Measurements from ENCODE around the gene SAMD10.
"Not testable (repeated sequence)": the region's sequence is repeated elsewhere in the genome, so short reads cannot be mapped to it uniquely, and the experiment has no call there.

Gene SAMD10

DNA sequence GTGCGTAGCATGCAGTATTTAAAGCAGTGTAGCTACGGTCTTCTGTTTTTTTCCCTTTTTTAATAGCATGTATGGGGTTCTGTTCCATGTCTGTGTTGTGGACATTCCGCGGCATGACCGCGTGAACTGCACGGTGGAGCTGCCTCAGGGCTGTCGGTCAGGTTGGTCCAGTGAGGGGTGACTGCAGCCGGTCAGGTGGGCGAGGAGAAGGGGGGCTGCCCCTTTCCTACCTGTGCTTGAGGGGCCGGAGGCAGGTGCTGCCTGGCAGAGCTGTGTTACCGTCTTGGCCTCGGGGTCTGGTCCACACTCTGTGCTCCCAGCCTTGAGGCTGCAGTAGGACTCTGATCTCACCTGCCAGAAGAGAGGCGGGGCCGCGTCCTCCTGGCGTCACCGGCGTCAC is 47.7 kb downstream of the SAMD10 start:
- in situ Hi-C loops (cut with MboI; ENCODE audit: low pct_unique_long_range_greater_than_20kb, low sequenced_read_pairs, unreplicated experiment) = no loop called here
- TF ChIP-seq, protein P1, sequence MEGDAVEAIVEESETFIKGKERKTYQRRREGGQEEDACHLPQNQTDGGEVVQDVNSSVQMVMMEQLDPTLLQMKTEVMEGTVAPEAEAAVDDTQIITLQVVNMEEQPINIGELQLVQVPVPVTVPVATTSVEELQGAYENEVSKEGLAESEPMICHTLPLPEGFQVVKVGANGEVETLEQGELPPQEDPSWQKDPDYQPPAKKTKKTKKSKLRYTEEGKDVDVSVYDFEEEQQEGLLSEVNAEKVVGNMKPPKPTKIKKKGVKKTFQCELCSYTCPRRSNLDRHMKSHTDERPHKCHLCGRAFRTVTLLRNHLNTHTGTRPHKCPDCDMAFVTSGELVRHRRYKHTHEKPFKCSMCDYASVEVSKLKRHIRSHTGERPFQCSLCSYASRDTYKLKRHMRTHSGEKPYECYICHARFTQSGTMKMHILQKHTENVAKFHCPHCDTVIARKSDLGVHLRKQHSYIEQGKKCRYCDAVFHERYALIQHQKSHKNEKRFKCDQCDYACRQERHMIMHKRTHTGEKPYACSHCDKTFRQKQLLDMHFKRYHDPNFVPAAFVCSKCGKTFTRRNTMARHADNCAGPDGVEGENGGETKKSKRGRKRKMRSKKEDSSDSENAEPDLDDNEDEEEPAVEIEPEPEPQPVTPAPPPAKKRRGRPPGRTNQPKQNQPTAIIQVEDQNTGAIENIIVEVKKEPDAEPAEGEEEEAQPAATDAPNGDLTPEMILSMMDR (IDR thresholded peaks at IDR 0.05; ENCODE audit: extremely low read depth, insufficient read depth, missing control alignments) = no peak
- DNase-seq (ENCODE audit: low spot score) = no peak

DNA sequence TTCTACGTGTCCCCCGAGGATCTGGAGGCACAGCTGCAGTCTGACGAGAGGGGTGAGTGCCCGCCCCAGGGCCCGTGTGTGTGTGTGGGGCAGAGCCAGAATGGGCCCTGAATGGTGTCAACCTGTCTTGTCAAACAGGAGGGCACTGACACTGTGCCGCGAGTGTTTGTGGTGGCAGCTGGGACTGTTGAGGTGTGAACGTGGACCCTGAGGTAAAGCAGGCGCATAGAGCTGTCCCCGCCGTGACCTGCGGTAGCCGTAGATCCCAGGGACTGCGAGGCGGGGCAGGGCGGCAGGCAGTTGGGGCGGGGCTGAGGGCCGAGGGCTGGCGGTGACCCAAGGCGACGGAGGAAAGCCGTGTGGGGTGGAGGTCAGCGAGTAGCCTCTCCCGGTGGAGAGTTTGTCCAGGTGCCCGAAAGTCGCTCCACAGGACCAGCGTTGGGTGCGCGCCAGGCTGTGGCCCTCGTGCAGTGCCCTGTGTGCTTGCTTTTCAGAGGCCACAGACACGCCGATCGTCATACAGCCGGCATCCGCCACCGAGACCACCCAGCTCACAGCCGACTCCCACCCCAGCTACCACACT is 48.4 kb downstream of the SAMD10 start:
- TF ChIP-seq, protein P1 (IDR thresholded peaks at IDR 0.05; ENCODE audit: extremely low read depth, insufficient read depth, missing control alignments) = no peak
- no peak for DNase-seq (ENCODE audit: low spot score)
- in situ Hi-C loops (cut with MboI; ENCODE audit: low pct_unique_long_range_greater_than_20kb, low sequenced_read_pairs, unreplicated experiment) = no loop called here

DNA sequence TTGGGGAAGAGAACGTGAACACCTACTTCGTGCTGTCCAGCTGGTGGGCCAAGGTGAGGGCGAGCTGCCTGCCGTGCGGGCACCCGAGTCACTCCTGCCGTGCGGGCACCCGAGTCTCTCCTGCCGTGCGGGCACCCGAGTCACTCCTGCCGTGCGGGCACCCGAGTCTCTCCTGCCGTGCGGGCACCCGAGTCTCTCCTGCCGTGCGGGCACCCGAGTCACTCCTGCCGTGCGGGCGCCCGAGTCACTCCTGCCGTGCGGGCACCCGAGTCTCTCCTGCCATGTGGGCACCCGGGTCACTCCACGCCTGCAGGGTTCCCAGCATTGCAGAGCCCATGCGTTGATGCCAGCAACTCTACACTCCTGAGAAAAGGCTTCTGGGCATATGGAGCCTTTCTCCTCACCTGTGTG is 50.0 kb downstream of the SAMD10 start:
- DNase-seq (ENCODE audit: low spot score); in situ Hi-C loops (cut with MboI; ENCODE audit: low pct_unique_long_range_greater_than_20kb, low sequenced_read_pairs, unreplicated experiment): not testable (repeated sequence)

DNA sequence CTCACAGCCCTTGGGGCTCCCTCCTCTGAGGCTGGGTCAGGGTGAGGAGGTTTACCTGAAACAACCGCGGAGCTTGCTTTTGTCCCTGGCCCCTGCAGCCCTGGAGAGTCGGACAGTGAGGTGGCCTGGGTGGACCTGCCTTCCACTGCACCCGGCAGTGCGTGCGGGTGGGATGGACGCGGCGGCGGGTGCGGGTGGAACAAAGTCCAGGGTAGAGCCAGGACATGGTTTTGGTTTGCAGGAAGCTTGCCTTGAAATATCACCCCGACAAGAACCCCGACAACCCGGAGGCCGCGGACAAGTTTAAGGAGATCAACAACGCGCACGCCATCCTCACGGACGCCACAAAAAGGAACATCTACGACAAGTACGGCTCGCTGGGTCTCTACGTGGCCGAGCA is 50.4 kb downstream of the SAMD10 start:
- DNase-seq (ENCODE audit: low spot score) = no peak
- in situ Hi-C loops (cut with MboI; ENCODE audit: low pct_unique_long_range_greater_than_20kb, low sequenced_read_pairs, unreplicated experiment) = no loop called here
- TF ChIP-seq, protein P1 (IDR thresholded peaks at IDR 0.05; ENCODE audit: extremely low read depth, insufficient read depth, missing control alignments) = no peak

DNA sequence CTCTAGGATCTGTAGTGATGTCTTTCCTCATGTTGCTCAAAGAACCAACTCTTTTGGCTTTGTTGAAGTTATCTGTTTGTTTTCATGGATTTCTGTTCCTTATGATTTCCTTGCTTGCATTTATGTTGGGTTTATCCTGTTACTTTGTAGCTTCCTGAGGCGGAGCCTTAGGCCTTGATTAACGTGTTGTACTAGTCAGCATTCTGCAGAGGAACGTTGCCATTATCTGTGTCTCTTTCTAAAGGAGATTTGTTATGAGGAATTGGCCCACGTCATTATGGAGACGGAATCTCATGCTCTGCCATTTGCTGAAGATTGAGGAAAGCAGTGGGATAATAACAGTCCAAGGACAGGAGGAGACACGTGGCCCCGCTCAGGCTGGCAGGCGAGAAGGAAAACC is 53.1 kb downstream of the SAMD10 start:
- no peak for DNase-seq (ENCODE audit: low spot score)
- TF ChIP-seq, protein P1 (IDR thresholded peaks at IDR 0.05; ENCODE audit: extremely low read depth, insufficient read depth, missing control alignments) = no peak
- in situ Hi-C loops (cut with MboI; ENCODE audit: low pct_unique_long_range_greater_than_20kb, low sequenced_read_pairs, unreplicated experiment) = no loop called here

DNA sequence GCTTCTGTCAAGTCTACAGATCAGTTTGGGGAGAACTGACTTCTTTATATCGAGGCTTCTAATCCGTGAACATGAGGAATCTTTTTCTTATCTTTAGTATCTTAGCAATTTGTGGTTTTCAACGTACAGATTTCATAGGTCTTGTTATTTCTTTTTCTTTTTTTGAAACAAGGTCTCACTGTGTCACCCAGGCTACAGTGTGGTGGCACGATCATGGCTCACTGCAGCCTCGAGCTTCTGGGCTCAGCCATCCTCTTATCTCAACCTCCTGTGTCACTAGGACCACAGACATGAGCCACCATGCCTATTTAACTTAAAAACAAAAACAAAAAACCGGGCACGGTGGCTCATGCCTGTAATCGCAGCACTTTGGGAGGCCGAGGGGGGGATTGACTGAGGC is 55.2 kb downstream of the SAMD10 start:
- TF ChIP-seq, protein P1 (IDR thresholded peaks at IDR 0.05; ENCODE audit: extremely low read depth, insufficient read depth, missing control alignments) = no peak
- in situ Hi-C loops (cut with MboI; ENCODE audit: low pct_unique_long_range_greater_than_20kb, low sequenced_read_pairs, unreplicated experiment) = no loop called here
- no peak for DNase-seq (ENCODE audit: low spot score)

Measured in GM13977 (cell line).